Neuronal stem cell (in vitro differentiated cells): ENCODE data around the gene FSD1L.

ENCODE experiments used
- DNase-seq: peaks from one replicate; pipeline ENCODE4 v3.0.0-alpha.2; 2013; ENCODE audit warnings: low spot score
- H2AFZ ChIP-seq: one replicate; pipeline ENCODE4 v1.6.1; 2013; ENCODE audit warnings: mild to moderate bottlenecking, low read length, inconsistent platforms
- H2AK5ac ChIP-seq: 2 replicates; pipeline ENCODE4 v1.6.1; 2013; ENCODE audit warnings: low read depth, mild to moderate bottlenecking, inconsistent platforms, low read length, moderate library complexity, mixed read lengths
- H2BK120ac ChIP-seq: 2 replicates; pipeline ENCODE4 v1.6.1; 2013; ENCODE audit warnings: low read depth, mild to moderate bottlenecking, inconsistent platforms, low read length, moderate library complexity, mixed read lengths
- H2BK12ac ChIP-seq: one replicate; pipeline ENCODE4 v1.6.1; 2013; ENCODE audit warnings: low read length, inconsistent platforms
- H2BK15ac ChIP-seq: 2 replicates; pipeline ENCODE4 v1.6.1; 2013; ENCODE audit warnings: mild to moderate bottlenecking, low read length, inconsistent platforms, mixed read lengths
- H2BK5ac ChIP-seq: one replicate; pipeline ENCODE4 v1.6.1; 2013; ENCODE audit warnings: inconsistent platforms, mild to moderate bottlenecking, low read length, moderate library complexity
- H3K14ac ChIP-seq: one replicate; pipeline ENCODE4 v1.6.1; 2013; ENCODE audit warnings: low read length, inconsistent platforms
- H3K18ac ChIP-seq: 2 replicates; pipeline ENCODE4 v1.6.1; 2013; ENCODE audit warnings: low read length, inconsistent platforms
- H3K23ac ChIP-seq: 2 replicates; pipeline ENCODE4 v1.6.1; 2013; ENCODE audit warnings: low read depth, mild to moderate bottlenecking, mixed read lengths, low read length, inconsistent platforms; ENCODE audit not compliant: poor library complexity
- H3K27ac ChIP-seq: replicated peaks from 3 replicates; pipeline ENCODE4 v1.5.1; 2013; ENCODE audit warnings: low read length, inconsistent platforms
- H3K27me3 ChIP-seq, 3 experiments: 2 replicates each; pipeline ENCODE4 v1.6.1; 2013; ENCODE audit warnings: low read length in 3 of 3, mild to moderate bottlenecking in 2 of 3, inconsistent platforms in 1 of 3, low read depth in 1 of 3, mixed read lengths in 1 of 3, moderate library complexity in 1 of 3; ENCODE audit not compliant: control insufficient read depth in 3 of 3, insufficient read depth in 3 of 3
- H3K36me3 ChIP-seq, 2 donors: replicated peaks in 1 of 2; 2 replicates each; pipeline ENCODE4 v1.6.1; 2013; ENCODE audit warnings: low read length in 2 of 2; ENCODE audit not compliant: control insufficient read depth in 2 of 2, insufficient read depth in 2 of 2
- H3K4ac ChIP-seq: 2 replicates; pipeline ENCODE4 v1.6.1; 2013; ENCODE audit warnings: inconsistent platforms, mild to moderate bottlenecking, low read length, moderate library complexity
- H3K4me1 ChIP-seq, 2 donors: 1 replicate in 1 of 2; 2 replicates in 1 of 2; pipeline ENCODE4 v1.6.1; 2013; ENCODE audit warnings: low read length in 2 of 2, low read depth in 1 of 2; ENCODE audit not compliant: control insufficient read depth in 2 of 2, insufficient read depth in 1 of 2
- H3K4me2 ChIP-seq: one replicate; pipeline ENCODE4 v1.6.1; 2013; ENCODE audit warnings: mild to moderate bottlenecking, low read length, inconsistent platforms; ENCODE audit not compliant: insufficient read depth, poor library complexity, severe bottlenecking
- H3K4me3 ChIP-seq, 2 donors: 2 replicates each; pipeline ENCODE4 v1.5.1; 2013; ENCODE audit warnings: low read length in 2 of 2, mild to moderate bottlenecking in 2 of 2, inconsistent platforms in 1 of 2, moderate library complexity in 1 of 2
- H3K79me1 ChIP-seq: one replicate; pipeline ENCODE4 v1.6.1; 2013; ENCODE audit warnings: low read depth, mild to moderate bottlenecking, inconsistent platforms, low read length, moderate library complexity
- H3K9ac ChIP-seq: one replicate; pipeline ENCODE4 v1.6.1; 2013; ENCODE audit warnings: mild to moderate bottlenecking, low read depth, low read length, inconsistent platforms; ENCODE audit not compliant: poor library complexity
- H3K9me3 ChIP-seq, 2 donors: replicated peaks in 1 of 2; 2 replicates each; pipeline versions ENCODE3 to v1.6.1; 2013; ENCODE audit warnings: low read length in 2 of 2, mild to moderate bottlenecking in 2 of 2, inconsistent platforms in 1 of 2, low read depth in 1 of 2, mixed read lengths in 1 of 2, moderate library complexity in 1 of 2; ENCODE audit not compliant: control insufficient read depth in 2 of 2, insufficient read depth in 1 of 2
- H4K8ac ChIP-seq: one replicate; pipeline ENCODE4 v1.6.1; 2013; ENCODE audit warnings: low read depth, mild to moderate bottlenecking, inconsistent platforms, low read length, moderate library complexity
- H4K91ac ChIP-seq: one replicate; pipeline ENCODE4 v1.6.1; 2013; ENCODE audit warnings: low read length, low read depth, mild to moderate bottlenecking, inconsistent platforms; ENCODE audit not compliant: poor library complexity
- WGBS, 2 donors: extraction: QIAGEN DNeasy Blood & Tissue Kit; methylation state at CpG; one replicate each; pipeline ENCODE4 v1.1.7; 2013; ENCODE audit warnings: missing lambda C conversion rate in 2 of 2, mixed read lengths in 1 of 2; ENCODE audit not compliant: insufficient read length in 2 of 2, insufficient replicate concordance in 1 of 2; ENCODE audit errors: extremely low coverage in 2 of 2; 5-methylcytosine and 5-hydroxymethylcytosine counted together

The FSD1L gene

DNA sequence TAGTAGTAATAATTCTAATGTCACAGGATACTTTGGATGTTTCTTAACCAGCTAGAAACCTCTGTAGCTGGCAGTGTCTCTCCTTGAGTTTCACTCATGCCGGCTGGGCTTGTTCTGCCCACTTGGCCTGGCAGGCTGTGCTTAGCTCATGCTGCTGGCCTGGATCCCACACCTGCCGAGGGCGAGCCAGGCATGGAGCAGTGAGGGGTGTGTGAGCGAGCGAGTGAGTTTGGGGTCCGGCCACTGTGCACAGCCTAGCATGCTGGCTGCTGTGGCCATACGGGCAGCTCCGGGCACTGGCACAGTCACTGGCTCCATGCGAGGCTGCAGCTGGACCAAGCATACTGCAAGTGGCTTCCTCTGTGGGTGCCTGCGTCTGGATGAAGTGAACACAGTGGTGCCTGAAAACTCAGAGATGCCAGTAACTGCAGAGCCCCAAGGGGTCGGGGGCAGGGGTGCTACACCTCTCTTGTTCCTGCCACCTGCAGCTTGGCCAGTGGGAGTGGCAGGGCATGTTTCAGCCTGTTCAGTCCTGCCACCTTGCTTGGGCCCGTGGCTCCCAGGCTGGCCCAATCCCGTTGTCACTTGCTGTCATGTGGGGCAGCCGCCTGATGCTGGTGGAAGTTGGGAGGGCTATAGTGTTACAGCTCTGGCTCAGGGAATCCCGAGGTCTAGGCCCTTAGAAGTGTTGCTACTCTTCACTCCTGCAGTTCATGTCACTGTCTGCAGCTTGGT is 9.9 kb downstream of the FSD1L start:
- no peaks in the 10 kb centered on the region for H3K27me3 ChIP-seq
- no peak overlapping the region for H2BK120ac ChIP-seq
- peaks cover 0 to 26% of the 10 kb centered on the region in 2 donors for H3K36me3 ChIP-seq
- H4K8ac ChIP-seq = no peak overlapping the region
- H2BK12ac ChIP-seq = no peak overlapping the region
- no peak overlapping the region for H3K4ac ChIP-seq
- peak overlapping the region; percentile 9 for H3K23ac ChIP-seq
- H3K14ac ChIP-seq = no peak overlapping the region
- no peak overlapping the region for H3K4me2 ChIP-seq
- WGBS, 2 donors = no CpG with 5 or more reads among the region's 15 CpGs
- H3K27ac ChIP-seq = no peak overlapping the region
- H2BK5ac ChIP-seq = no peak overlapping the region
- no peaks in the 10 kb centered on the region for H3K4me1 ChIP-seq
- peak overlapping the region in 1 of 2 donors; percentile 22 for H3K4me3 ChIP-seq
- H3K9ac ChIP-seq = peak overlapping the region; percentile 88
- DNase-seq = no peak
- H2BK15ac ChIP-seq = no peak overlapping the region
- H2AFZ ChIP-seq = no peak overlapping the region
- no peak overlapping the region for H4K91ac ChIP-seq
- H3K79me1 ChIP-seq = peaks cover 12% of the 10 kb centered on the region
- peaks cover 5 to 17% of the 10 kb centered on the region in 2 donors for H3K9me3 ChIP-seq
- H3K18ac ChIP-seq = peak overlapping the region; percentile 53
- no peak overlapping the region for H2AK5ac ChIP-seq

- no peak overlapping the region for H2AK5ac ChIP-seq
- no peak overlapping the region for H3K27ac ChIP-seq
- H3K79me1 ChIP-seq = peaks cover 12% of the 10 kb centered on the region
- no peak overlapping the region for H3K14ac ChIP-seq
- no peaks in the 10 kb centered on the region for H3K4me1 ChIP-seq
- H3K4me2 ChIP-seq = no peak overlapping the region
- no peak overlapping the region for H3K18ac ChIP-seq
- no peak overlapping the region for H2BK12ac ChIP-seq
- H3K36me3 ChIP-seq = peaks cover 0 to 29% of the 10 kb centered on the region in 2 donors
- no peak overlapping the region for H2BK15ac ChIP-seq
- no CpG with 5 or more reads among the region's 3 CpGs for WGBS, 2 donors
- H2BK120ac ChIP-seq = no peak overlapping the region
- H4K91ac ChIP-seq = no peak overlapping the region
- no peaks in the 10 kb centered on the region for H3K27me3 ChIP-seq
- H3K23ac ChIP-seq = no peak overlapping the region
- peaks cover 5 to 17% of the 10 kb centered on the region in 2 donors for H3K9me3 ChIP-seq
- no peak overlapping the region for H4K8ac ChIP-seq
- no peak overlapping the region for H2AFZ ChIP-seq
- no peak overlapping the region for H3K9ac ChIP-seq
- DNase-seq = no peak
- H3K4ac ChIP-seq = no peak overlapping the region
- no peak overlapping the region for H2BK5ac ChIP-seq
- no peak overlapping the region for H3K4me3 ChIP-seq
Observed at GRCh38 chr9:105458404-105458803, 10.6 kb downstream of the FSD1L start.

DNA sequence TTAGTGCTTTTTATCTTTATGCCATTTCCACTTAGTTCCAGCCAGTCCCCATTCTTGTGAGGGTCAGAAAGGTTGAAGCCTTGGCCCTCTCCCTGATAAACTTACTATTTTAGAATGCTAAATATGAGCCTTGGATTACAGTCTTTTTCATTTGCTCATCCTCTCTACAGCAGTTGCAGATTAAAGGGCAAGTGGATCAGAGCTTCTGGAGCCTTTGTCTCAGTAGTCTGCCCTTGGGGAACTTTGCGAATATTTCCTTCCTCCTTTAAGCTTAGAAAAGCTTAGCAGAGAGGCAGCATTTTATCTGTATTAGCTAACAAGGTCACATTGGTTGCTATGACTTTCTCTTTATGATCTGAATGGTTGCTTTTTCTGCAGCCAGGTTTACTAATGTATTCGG is 11.5 kb downstream of the FSD1L start:
- H4K8ac ChIP-seq = no peak overlapping the region
- no peak overlapping the region for H4K91ac ChIP-seq
- no peak overlapping the region for H3K4me2 ChIP-seq
- H3K36me3 ChIP-seq = peaks cover 0 to 38% of the 10 kb centered on the region in 2 donors
- no peak overlapping the region for H2BK12ac ChIP-seq
- H3K27ac ChIP-seq = no peak overlapping the region
- H2BK120ac ChIP-seq = no peak overlapping the region
- no peak overlapping the region for H3K18ac ChIP-seq
- H2BK5ac ChIP-seq = no peak overlapping the region
- H3K14ac ChIP-seq = no peak overlapping the region
- H3K23ac ChIP-seq = no peak overlapping the region
- no peak for DNase-seq
- peaks cover 5 to 18% of the 10 kb centered on the region in 2 donors for H3K9me3 ChIP-seq
- peaks cover 12% of the 10 kb centered on the region for H3K79me1 ChIP-seq
- no peak overlapping the region for H3K4ac ChIP-seq
- no peaks in the 10 kb centered on the region for H3K27me3 ChIP-seq
- no peak overlapping the region for H2AK5ac ChIP-seq
- no peak overlapping the region for H2BK15ac ChIP-seq
- no peak overlapping the region for H3K9ac ChIP-seq
- no peak overlapping the region for H3K4me3 ChIP-seq
- H3K4me1 ChIP-seq = no peaks in the 10 kb centered on the region
- no CpG with 5 or more reads among the region's 2 CpGs for WGBS, 2 donors
- H2AFZ ChIP-seq = no peak overlapping the region

- H3K27ac ChIP-seq = no peak overlapping the region
- H3K14ac ChIP-seq = no peak overlapping the region
- no peak overlapping the region for H4K8ac ChIP-seq
- no peak overlapping the region for H3K4me2 ChIP-seq
- no peaks in the 10 kb centered on the region for H3K27me3 ChIP-seq
- H3K36me3 ChIP-seq = peaks cover 12 to 82% of the 10 kb centered on the region in 2 donors
- H3K23ac ChIP-seq = no peak overlapping the region
- no peak overlapping the region for H2AFZ ChIP-seq
- H3K18ac ChIP-seq = no peak overlapping the region
- no peak overlapping the region for H2BK5ac ChIP-seq
- H2AK5ac ChIP-seq = no peak overlapping the region
- H2BK15ac ChIP-seq = no peak overlapping the region
- H2BK120ac ChIP-seq = no peak overlapping the region
- no peak overlapping the region for H3K4me3 ChIP-seq
- no peak overlapping the region for H4K91ac ChIP-seq
- DNase-seq = no peak
- no CpG with 5 or more reads among the region's 3 CpGs for WGBS, 2 donors
- no peak overlapping the region for H2BK12ac ChIP-seq
- no peak overlapping the region for H3K4ac ChIP-seq
- no peaks in the 10 kb centered on the region for H3K79me1 ChIP-seq
- H3K9ac ChIP-seq = no peak overlapping the region
- H3K9me3 ChIP-seq = peaks cover 0 to 42% of the 10 kb centered on the region in 2 donors
- no peaks in the 10 kb centered on the region for H3K4me1 ChIP-seq
Observed at GRCh38 chr9:105466898-105467455, 19.1 kb downstream of the FSD1L start.
